ENCODE results near the gene MPP1.

GRCh38 chrX:154735695-154736393 lies 69.4 kb downstream of the MPP1 start:
- no peak for TF ChIP-seq CTCF (IDR thresholded peaks at IDR 0.05; ENCODE audit: low read depth, low read length)
- no peak for TF ChIP-seq EZH2phosphoT487 (IDR thresholded peaks at IDR 0.05; ENCODE audit: low read depth)
